ENCODE data around the gene DNAH17.
"Not testable (repeated sequence)": the region's sequence is repeated elsewhere in the genome, so short reads cannot be mapped to it uniquely, and the experiment has no call there.

DNAH17 gene

GRCh38 chr17:78522031-78522809, 55.0 kb downstream of the DNAH17 start:
- no peak for DNase-seq

- DNase-seq, result no peak
Measured at GRCh38 chr17:78517421-78517820, 59.8 kb downstream of the DNAH17 start.

GRCh38 chr17:78515480-78515879, 61.7 kb downstream of the DNAH17 start:
- DNase-seq, result no peak

GRCh38 chr17:78514521-78514920, 62.7 kb downstream of the DNAH17 start:
- DNase-seq, result no peak

GRCh38 chr17:78512976-78513375, 64.2 kb downstream of the DNAH17 start:
- no peak for DNase-seq

- no peak for DNase-seq
Measured at GRCh38 chr17:78510141-78511075, 66.8 kb downstream of the DNAH17 start.

GRCh38 chr17:78507526-78507925, 69.7 kb downstream of the DNAH17 start:
- DNase-seq, result no peak

GRCh38 chr17:78506454-78507309, 70.5 kb downstream of the DNAH17 start:
- no peak for DNase-seq

- DNase-seq, result no peak
Measured at GRCh38 chr17:78504156-78504925, 72.9 kb downstream of the DNAH17 start.

GRCh38 chr17:78503388-78503787, 73.8 kb downstream of the DNAH17 start:
- not testable (repeated sequence) for DNase-seq

- DNase-seq, result no peak
Measured at GRCh38 chr17:78502611-78503148, 74.5 kb downstream of the DNAH17 start.

- no peak for DNase-seq
Measured at GRCh38 chr17:78501241-78502036, 75.8 kb downstream of the DNAH17 start.

- no peak for DNase-seq
Measured at GRCh38 chr17:78500806-78501205, 76.4 kb downstream of the DNAH17 start.

GRCh38 chr17:78499715-78500540, 77.3 kb downstream of the DNAH17 start:
- no peak for DNase-seq

GRCh38 chr17:78498848-78499247, 78.3 kb downstream of the DNAH17 start:
- DNase-seq, result no peak

GRCh38 chr17:78497115-78497540, 80.1 kb downstream of the DNAH17 start:
- DNase-seq, result peak; percentile 41

GRCh38 chr17:78496311-78496710, 80.9 kb downstream of the DNAH17 start:
- no peak for DNase-seq

- no peak for DNase-seq
Measured at GRCh38 chr17:78495634-78496033, 81.6 kb downstream of the DNAH17 start.

GRCh38 chr17:78494696-78495330, 82.4 kb downstream of the DNAH17 start:
- DNase-seq, result no peak
